ENCODE data around the gene TFCP2. TPM values are rescaled to one million over a fixed set of nuclear protein-coding genes. Genes with fewer than 3 reads are reported as not detected.

Gene TFCP2
- total RNA-seq, 1 donor from 2014 or later = 45.5 TPM

Other genes starting within 250 kb of the TFCP2 start
- not detected for gene HIGD1C, start 220.6 kb downstream of the TFCP2 start, total RNA-seq
- gene SLC11A2, start 146.8 kb downstream of the TFCP2 start, total RNA-seq = 78.4 TPM
- gene LETMD1, start 124.8 kb downstream of the TFCP2 start, total RNA-seq = 97.8 TPM
- 26.2 TPM for gene CSRNP2, start 89.5 kb downstream of the TFCP2 start, total RNA-seq
- 19.8 TPM for gene POU6F1, start 44.9 kb upstream of the TFCP2 start, total RNA-seq
- gene DAZAP2, start 65.7 kb upstream of the TFCP2 start, total RNA-seq = 221 TPM
- 52.7 TPM for gene SMAGP, start 97.3 kb upstream of the TFCP2 start, total RNA-seq
- 5.0 TPM for gene BIN2, start 151.0 kb upstream of the TFCP2 start, total RNA-seq
- gene CELA1, start 173.5 kb upstream of the TFCP2 start, total RNA-seq = not detected
- 9.9 TPM for gene GALNT6, start 218.3 kb upstream of the TFCP2 start, total RNA-seq

Measured in ureter (tissue), 1 donor.